Nephron progenitor cell (in vitro differentiated cells): ENCODE data around the gene DESI2.

ENCODE experiments used
- DNase-seq: peaks from one replicate; pipeline ENCODE4 v3.0.0; 2021
- H3K27ac Mint-ChIP-seq: 2 replicates; pipeline ENCODE4 v1.8.0; 2021; ENCODE audit warnings: mild to moderate bottlenecking, moderate library complexity, mixed read lengths
- H3K27me3 Mint-ChIP-seq: 2 replicates; pipeline ENCODE4 v1.8.0; 2021; ENCODE audit warnings: mild to moderate bottlenecking, low read depth, mixed read lengths; ENCODE audit not compliant: poor library complexity
- H3K36me3 Mint-ChIP-seq: 2 replicates; pipeline ENCODE4 v1.8.0; 2021; ENCODE audit warnings: low read depth, mixed read lengths
- H3K4me1 Mint-ChIP-seq: 2 replicates; pipeline ENCODE4 v1.8.0; 2021; ENCODE audit warnings: mixed read lengths
- H3K4me3 Mint-ChIP-seq: 2 replicates; pipeline ENCODE4 v1.8.0; 2021; ENCODE audit warnings: mild to moderate bottlenecking, moderate library complexity, mixed read lengths
- H3K9me3 Mint-ChIP-seq: 2 replicates; pipeline ENCODE4 v1.8.0; 2021; ENCODE audit warnings: mild to moderate bottlenecking, moderate library complexity, mixed read lengths
- CTCF ChIP-seq: fragments of 200-600 bp; sonication (generic); IDR thresholded peaks from 2 replicates; pipeline ENCODE4 v1.5.0; 2021; ENCODE audit warnings: antibody characterized with exemption

DESI2 gene

GRCh38 chr1:244645890-244646289, 7.0 kb upstream of the DESI2 start:
- H3K9me3 Mint-ChIP-seq: peaks cover 26% of the 10 kb centered on the region
- H3K27me3 Mint-ChIP-seq: peaks cover 18% of the 10 kb centered on the region
- DNase-seq: no peak
- H3K36me3 Mint-ChIP-seq: peaks cover 5% of the 10 kb centered on the region
- no peaks in the 10 kb centered on the region for H3K4me1 Mint-ChIP-seq
- no peak for TF ChIP-seq CTCF
- H3K27ac Mint-ChIP-seq: no peak overlapping the region
- no peak overlapping the region for H3K4me3 Mint-ChIP-seq

- Mint-ChIP-seq H3K27ac (no peak overlapping the region), H3K9me3 (peaks cover 26% of the 10 kb centered on the region), H3K4me1 (peaks cover 11% of the 10 kb centered on the region), H3K27me3 (peaks cover 15% of the 10 kb centered on the region), H3K36me3 (peaks cover 5% of the 10 kb centered on the region), H3K4me3 (no peak overlapping the region)
- TF ChIP-seq CTCF: no peak
- DNase-seq: no peak
These were observed 5.1 kb upstream of the DESI2 start for GRCh38 chr1:244647819-244648218.

GRCh38 chr1:244651956-244652622, 837 bp upstream of the DESI2 start:
- no peak for DNase-seq
- no peak overlapping the region for H3K27ac Mint-ChIP-seq
- H3K36me3 Mint-ChIP-seq: peaks cover 8% of the 10 kb centered on the region
- H3K4me1 Mint-ChIP-seq: peaks cover 11% of the 10 kb centered on the region
- H3K27me3 Mint-ChIP-seq: peaks cover 15% of the 10 kb centered on the region
- peak overlapping the region; percentile 86 for H3K4me3 Mint-ChIP-seq
- TF ChIP-seq CTCF: no peak
- peaks cover 1% of the 10 kb centered on the region for H3K9me3 Mint-ChIP-seq

DNA sequence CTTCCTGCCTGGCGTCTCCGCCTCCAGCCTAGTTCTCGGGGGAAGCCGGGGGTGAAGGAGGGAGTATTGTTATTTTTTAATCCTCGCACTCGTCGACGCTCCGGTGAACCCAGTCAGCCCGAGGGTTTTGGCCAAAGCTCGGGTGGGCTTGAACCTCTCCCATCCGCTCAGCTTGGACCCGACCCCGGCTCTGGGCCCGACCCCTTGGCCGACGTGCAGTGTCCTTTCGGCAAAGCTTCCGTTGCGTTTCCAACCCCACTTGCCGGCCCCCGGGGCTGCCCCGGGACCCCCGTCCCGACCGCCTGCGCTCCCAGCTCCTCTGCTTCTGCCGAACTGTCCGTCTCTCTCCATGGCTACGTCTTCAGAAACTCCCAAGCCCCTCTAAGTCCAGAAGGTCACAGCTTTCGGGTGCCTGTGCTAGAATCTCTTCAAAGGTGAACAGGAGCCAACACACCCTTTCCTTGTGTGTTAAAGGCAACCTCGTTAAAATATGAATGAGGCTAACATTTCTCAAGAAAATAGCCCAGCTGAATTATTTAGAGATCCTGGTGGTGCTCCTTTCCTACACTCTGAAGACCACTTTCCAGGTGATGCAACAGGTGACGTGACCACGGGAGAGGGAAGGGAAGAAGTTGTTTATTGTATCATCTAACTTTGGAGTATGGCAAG, 647 bp downstream of the DESI2 start:
- H3K27ac Mint-ChIP-seq: no peak overlapping the region

DNA sequence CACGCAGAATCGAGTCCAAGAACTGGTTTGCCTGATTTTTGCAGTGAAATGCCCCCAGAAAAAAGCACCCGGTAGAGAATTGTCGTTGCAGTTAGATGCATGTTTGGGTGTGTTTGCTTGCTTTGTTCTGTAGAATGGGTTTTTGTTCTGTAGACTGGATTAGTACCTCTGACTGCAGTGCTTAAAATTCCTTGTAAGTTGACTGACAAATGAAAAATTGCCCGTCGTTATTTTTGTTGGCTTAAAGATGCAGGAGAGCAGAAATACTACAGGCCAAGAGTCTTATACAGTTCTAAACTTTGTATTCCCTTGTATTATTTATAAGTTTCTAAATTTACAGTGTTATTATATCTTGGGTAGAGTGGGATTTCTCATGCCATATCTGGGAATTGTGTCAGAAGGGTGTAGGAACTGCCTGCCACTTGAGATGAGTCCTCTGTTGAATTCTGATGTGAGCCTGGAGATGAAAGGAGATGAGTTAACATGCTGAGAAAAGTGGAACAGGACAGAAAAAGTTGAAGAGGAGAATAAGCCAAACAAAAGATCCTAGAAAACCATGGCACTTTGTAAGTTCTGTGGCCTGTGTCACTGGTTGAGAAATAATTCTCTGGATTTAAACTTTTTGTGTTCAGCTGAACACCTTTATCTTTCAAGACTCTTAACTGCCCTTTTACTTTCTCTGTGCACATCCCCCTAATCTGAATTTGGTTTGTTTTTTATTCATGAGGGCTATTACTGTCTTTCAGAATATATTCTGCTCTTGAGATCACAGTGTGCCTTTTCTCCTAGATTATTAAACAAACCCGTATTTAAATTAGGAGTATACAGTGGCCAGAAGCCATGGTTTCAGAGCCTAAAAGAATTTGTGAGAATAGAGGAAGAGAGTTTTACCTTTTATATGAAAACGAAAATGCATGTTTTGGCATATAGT, 1.4 kb downstream of the DESI2 start:
- no peak overlapping the region for H3K27ac Mint-ChIP-seq
- H3K4me1 Mint-ChIP-seq: peaks cover 11% of the 10 kb centered on the region
- no peak overlapping the region for H3K4me3 Mint-ChIP-seq
- no peak for TF ChIP-seq CTCF
- no peak for DNase-seq
- H3K9me3 Mint-ChIP-seq: peaks cover 12% of the 10 kb centered on the region
- peaks cover 12% of the 10 kb centered on the region for H3K27me3 Mint-ChIP-seq
- peaks cover 30% of the 10 kb centered on the region for H3K36me3 Mint-ChIP-seq

More for the DNA sequence above, 647 bp downstream of the DESI2 start:
- TF ChIP-seq CTCF: no peak
- H3K36me3 Mint-ChIP-seq: peaks cover 23% of the 10 kb centered on the region
- H3K4me3 Mint-ChIP-seq: no peak overlapping the region
- H3K9me3 Mint-ChIP-seq: peaks cover 8% of the 10 kb centered on the region
- DNase-seq: peak; percentile 49
- peaks cover 11% of the 10 kb centered on the region for H3K4me1 Mint-ChIP-seq
- peaks cover 15% of the 10 kb centered on the region for H3K27me3 Mint-ChIP-seq
